HG03378 (cell line): ENCODE results near the gene PTPRE.

Source experiments
- ATAC-seq: cut with Tn5 transposase; IDR thresholded peaks from one replicate; pipeline ENCODE4 v1.9.1; 2021; ENCODE audit warnings: mild to moderate bottlenecking, moderate library complexity; ENCODE audit not compliant: unreplicated experiment

The PTPRE gene

GRCh38 chr10:128111696-128112095 lies 204.8 kb downstream of the PTPRE start:
- ATAC-seq: no peak

DNA sequence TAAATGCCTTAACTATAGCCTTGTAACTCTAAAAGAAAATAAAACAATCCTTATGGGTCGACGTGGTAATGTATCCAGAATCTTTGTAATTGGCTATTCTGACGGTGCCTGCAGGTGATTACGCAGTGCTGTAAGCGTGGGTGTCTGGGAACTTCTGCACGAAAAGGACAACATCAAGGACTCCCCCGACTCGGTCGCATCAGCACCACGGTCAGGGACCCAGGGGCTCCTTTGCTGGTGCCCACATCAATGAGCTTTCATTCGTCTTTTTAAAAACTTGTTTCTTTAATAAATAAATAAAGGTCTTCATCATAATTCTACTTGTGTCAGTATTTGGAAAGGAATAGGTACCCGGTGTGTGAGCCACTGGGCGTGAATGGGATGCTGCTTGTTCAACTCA lies 206.1 kb downstream of the PTPRE start:
- ATAC-seq: no peak

GRCh38 chr10:128114901-128115300 lies 208.0 kb downstream of the PTPRE start:
- no peak for ATAC-seq

DNA sequence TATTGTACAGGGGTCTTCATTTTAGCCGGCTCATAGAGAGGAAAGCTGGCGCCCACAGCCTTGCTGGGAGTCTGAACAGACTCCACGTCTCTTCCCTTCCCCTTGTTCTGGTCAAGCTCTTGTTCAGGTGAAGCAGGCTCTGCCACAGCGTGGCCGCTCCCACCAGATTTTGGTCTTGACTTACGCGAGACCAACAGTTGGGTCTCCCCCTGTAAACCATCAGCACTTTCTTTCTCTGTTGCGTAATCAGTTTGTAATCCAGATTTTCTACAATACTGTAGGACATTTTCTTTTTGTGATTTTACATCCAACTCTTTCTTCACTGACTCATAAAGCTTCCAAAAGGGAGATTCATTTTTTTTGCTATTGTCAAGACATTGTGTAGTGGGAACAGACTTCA lies 208.5 kb downstream of the PTPRE start:
- ATAC-seq: no peak

- ATAC-seq: no peak
These were observed 209.3 kb downstream of the PTPRE start for GRCh38 chr10:128116187-128116586.

DNA sequence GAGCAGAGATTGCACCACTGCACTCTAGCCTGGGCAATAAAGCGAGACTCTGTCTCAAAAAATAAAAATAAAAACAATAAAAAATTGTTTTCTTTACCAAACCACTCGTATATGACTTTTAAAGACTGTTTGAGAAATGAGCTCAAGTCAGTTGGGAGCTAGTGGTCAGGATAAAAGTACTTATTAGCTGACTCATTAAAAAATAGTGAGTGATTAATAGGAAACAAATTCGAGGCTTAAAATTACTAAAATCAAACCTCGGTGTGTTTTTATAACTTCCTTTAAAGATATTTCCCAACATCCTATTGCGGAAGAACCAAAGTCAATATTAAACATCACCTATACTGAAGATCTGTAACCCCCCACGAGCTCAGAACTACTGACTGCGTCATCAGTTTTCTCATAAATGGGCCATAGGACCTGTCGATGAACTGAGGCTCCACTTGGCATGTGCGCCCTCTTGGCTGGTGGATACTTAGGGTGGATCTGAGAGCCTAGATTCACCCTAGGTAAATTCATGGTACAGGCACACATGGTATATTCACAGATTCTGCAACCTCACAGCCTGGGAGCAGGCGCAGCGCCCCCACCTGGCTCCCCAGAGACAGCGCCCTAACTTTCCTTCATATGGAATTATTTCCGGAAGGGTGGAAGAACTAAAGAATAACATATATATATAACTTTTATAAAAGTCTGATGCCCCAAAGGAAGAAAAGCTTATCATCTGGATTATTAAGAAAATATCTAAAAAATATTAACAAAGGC lies 210.1 kb downstream of the PTPRE start:
- no peak for ATAC-seq

GRCh38 chr10:128121750-128122412 lies 215.0 kb downstream of the PTPRE start:
- ATAC-seq: no peak

- ATAC-seq: no peak
These were observed 216.0 kb downstream of the PTPRE start for GRCh38 chr10:128122931-128123330.

- ATAC-seq: no peak
These were observed 216.9 kb downstream of the PTPRE start for GRCh38 chr10:128123846-128124245.

DNA sequence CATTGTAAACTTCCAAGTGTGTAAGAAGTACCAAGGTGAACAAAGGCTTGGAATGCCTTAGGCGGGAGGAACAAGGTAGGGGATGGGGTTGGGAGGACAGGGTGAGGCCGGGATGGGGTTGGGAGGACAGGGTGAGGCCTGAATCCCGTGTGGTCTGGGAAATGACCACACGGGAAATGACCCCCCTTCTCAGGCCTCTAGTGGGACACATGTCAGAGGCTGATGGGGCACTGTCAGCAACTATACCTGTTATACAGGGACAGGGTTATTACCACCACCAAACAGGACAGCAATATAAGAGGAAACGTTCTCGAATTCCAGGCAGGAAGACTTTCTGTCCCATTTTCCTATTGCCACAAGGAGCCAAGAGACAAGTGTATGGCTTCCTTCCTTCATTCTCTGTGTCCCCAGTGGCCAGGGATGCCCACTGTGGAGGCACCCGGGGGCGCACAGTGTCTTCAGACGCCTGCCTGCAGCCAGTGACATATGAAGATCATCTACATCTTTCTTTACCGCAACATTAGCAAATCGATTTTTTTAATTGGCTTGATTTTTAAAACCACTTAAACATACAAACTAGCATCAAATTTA lies 218.0 kb downstream of the PTPRE start:
- ATAC-seq: no peak

- ATAC-seq: no peak
These were observed 218.6 kb downstream of the PTPRE start for GRCh38 chr10:128125416-128125943.

GRCh38 chr10:128125944-128126764 lies 219.3 kb downstream of the PTPRE start, which contains the start of gene MKI67:
TSS of gene MKI67 (minus strand) at chr10:128126423. CDS start at chr10:128125667, 756 bp downstream.
- ATAC-seq: peak; percentile 83

GRCh38 chr10:128128582-128128981 lies 221.7 kb downstream of the PTPRE start:
- ATAC-seq: no peak

GRCh38 chr10:128130051-128130450 lies 223.1 kb downstream of the PTPRE start:
- no peak for ATAC-seq
